Psoas muscle (tissue), 8 donors: ENCODE data around the gene MRPL49. TPM values are rescaled to one million over a fixed set of nuclear protein-coding genes. Genes with fewer than 3 reads are reported as not detected.

Source experiments
- ATAC-seq, 4 donors: fragments of 200-7000 bp; cut with Tn5 transposase; one replicate each; pipeline ENCODE4 v1.9.1; 2020; ENCODE audit warnings: moderate library complexity in 3 of 4, mild to moderate bottlenecking in 2 of 4
- DNase-seq, 2 donors: peaks; one replicate each; pipeline ENCODE4 v3.0.0-alpha.2; 2020
- H3K27ac ChIP-seq: fragments of 200-600 bp; one replicate; pipeline ENCODE4 v1.8.0; 2022
- H3K27me3 ChIP-seq, 3 donors: fragments of 200-600 bp in 1 of 3; one replicate each; pipeline versions ENCODE4 v1.6.1 to v1.8.0; 2013 to 2022; ENCODE audit warnings: low read length in 2 of 3, mild to moderate bottlenecking in 2 of 3, moderate library complexity in 1 of 3; ENCODE audit not compliant: insufficient read depth in 3 of 3
- H3K36me3 ChIP-seq, 2 donors: fragments of 200-600 bp in 1 of 2; one replicate each; pipeline versions ENCODE4 v1.6.1 to v1.8.0; 2013 to 2022; ENCODE audit warnings: low read depth in 1 of 2, mild to moderate bottlenecking in 1 of 2, moderate library complexity in 1 of 2; ENCODE audit not compliant: insufficient read depth in 1 of 2
- H3K4me1 ChIP-seq: fragments of 200-600 bp; one replicate; pipeline ENCODE4 v1.8.0; 2022
- H3K4me3 ChIP-seq: fragments of 200-600 bp; one replicate; pipeline ENCODE4 v1.8.0; 2022; ENCODE audit warnings: mild to moderate bottlenecking
- H3K9me3 ChIP-seq: fragments of 200-600 bp; one replicate; pipeline ENCODE4 v1.8.0; 2022
- CTCF ChIP-seq: fragments of 200-600 bp; IDR thresholded peaks from one replicate; pipeline ENCODE4 v1.8.0; 2022; ENCODE audit warnings: antibody characterized with exemption
- WGBS, 3 donors: extraction: QIAGEN DNeasy Blood & Tissue Kit; methylation state at CpG; one replicate each; pipeline versions ENCODE4 v1.1.6 to v1.1.7; 2013; 5-methylcytosine and 5-hydroxymethylcytosine counted together
- intact Hi-C, 2 donors: fragments of 100-400 bp; cut with DNase I; formaldehyde crosslinking; loops; one replicate each; pipeline versions ENCODE4 v1.11.0 to v1.14.2; 2022
- polyA plus RNA-seq, 3 donors: library from polyadenylated mRNA; stranded (reverse); fragments of 200-250 nt; gene quantifications; one replicate each; pipeline ENCODE4 v1.2.3, GENCODE V29; 2013
- total RNA-seq, 4 donors: library from RNA; stranded (reverse); fragmentation: NEBNext Ultra II Directional in 2 of 4; extraction: Animal tissue kit (Norgen Biotek cat#: 25700) in 2 of 4; gene quantifications; one replicate each; pipeline versions ENCODE4 v1.2.1 to v1.2.4, GENCODE V29; 2021 to 2023
- donor health status: healthy with polysubstance abuse.
- donor health status: DM: no; HTN: no; CAD: no; lungs with moderate emphysema.
- donor health status: Bipolar disorder and iron deficiency.
- donor health status: healthy.
- donor health status: DM: yes; HTN: yes; CAD: no.
- donor health status: DM: no; HTN: no; CAD: no.
- donor health status: DM: no; HTN: no; CAD: no.
- donor health status: DM: yes; HTN: yes; CAD: no.

The MRPL49 gene
- total and polyA plus RNA-seq, 7 donors, result 29.0 to 54.1 (median 32.9) TPM

- WGBS, 3 donors, result 87 to 89% (median 89%) methylated on average over 9 of the region's 9 CpGs
- no peaks in the 10 kb centered on the region for H3K36me3 ChIP-seq
- ATAC-seq (no peak), DNase-seq (no peak)
- H3K4me3 ChIP-seq, result no peak overlapping the region
- intact Hi-C loops, result loop anchor here in 1 of 2 donors (5.0 kb wide), 1 partner anchor 57 kb away; no protein-coding TSS in a partner anchor
- H3K27ac ChIP-seq, result no peak overlapping the region
- peaks cover 9% of the 10 kb centered on the region for H3K4me1 ChIP-seq
- no peaks in the 10 kb centered on the region for H3K9me3 ChIP-seq
- no peak for TF ChIP-seq CTCF
- no peaks in the 10 kb centered on the region for H3K27me3 ChIP-seq
These were observed 43.3 kb upstream of the MRPL49 start for GRCh38 chr11:65078786-65079342.

GRCh38 chr11:65083134-65083833 is 38.8 kb upstream of the MRPL49 start:
- H3K36me3 ChIP-seq, result peaks cover 3 to 34% of the 10 kb centered on the region in 2 donors
- H3K27me3 ChIP-seq, result no peaks in the 10 kb centered on the region
- peak overlapping the region; percentile 88 for H3K27ac ChIP-seq
- no peak for TF ChIP-seq CTCF
- peaks cover 23% of the 10 kb centered on the region for H3K4me1 ChIP-seq
- peak in 2 of 4 donors; percentile 1 to 4 for ATAC-seq
- peak overlapping the region; percentile 84 for H3K4me3 ChIP-seq
- intact Hi-C loops, result loop anchor here (5.0 kb wide), 1 partner anchor 41 kb away; the partner anchor contains the start of gene SAC3D1 (in 2 of the 2)
- DNase-seq, result no peak
- WGBS, 3 donors, result 3 to 6% (median 3%) methylated on average over 13 of the region's 13 CpGs
- H3K9me3 ChIP-seq, result no peaks in the 10 kb centered on the region

DNA sequence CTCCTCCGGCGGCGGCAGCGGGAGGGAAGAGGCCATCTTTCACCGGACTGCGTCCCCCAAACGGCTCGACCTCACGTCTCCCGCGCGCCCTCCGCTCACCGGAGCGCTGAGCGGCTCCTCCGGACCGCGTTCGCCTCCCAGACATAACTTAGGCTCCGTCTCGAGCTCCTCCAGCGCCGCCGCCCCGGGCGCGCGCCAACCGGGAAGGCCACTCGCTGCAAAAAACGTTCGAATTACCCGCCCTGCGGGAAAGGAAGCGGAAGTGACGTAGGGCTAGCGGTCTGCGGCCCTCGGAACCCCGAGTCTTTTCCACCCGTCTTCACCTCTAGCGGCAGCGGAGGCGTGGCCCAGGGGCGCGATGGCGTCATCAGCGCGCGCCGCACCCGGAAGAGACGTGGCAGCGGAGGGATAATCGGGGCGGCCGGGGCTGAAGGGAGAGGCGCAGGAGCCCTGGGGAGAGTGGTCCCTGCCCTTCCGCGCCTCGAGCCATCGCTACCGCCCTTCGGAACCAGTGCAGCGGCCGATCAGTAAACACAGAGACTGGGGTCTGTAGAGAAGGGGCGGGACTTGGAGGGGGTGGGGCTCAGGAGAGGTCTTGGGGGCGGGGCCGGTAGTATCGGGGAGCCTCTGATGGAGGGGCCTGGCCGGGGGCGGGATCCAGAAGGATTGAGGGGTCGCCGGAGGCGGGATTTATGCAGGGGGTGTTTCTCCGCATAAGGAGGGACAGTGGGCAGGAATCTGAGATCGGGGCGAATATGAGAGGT is 38.1 kb upstream of the MRPL49 start, which contains the start of the genes CDCA5 and ZFPL1:
Gene CDCA5 (minus strand): TSS at position 207 of the 764 bp plus-strand sequence. CDS start 62 bp downstream, at position 145.
Gene ZFPL1 (plus strand): TSS at position 389 of the 764 bp plus-strand sequence. CDS start 477 bp downstream, outside the sequence.
- H3K4me1 ChIP-seq, result peaks cover 23% of the 10 kb centered on the region
- intact Hi-C loops, result loop anchor here (1.0 to 5.0 kb wide), 3 partner anchors 12 to 42 kb away; partner anchors contain the start of genes SAC3D1 (in 2 of the 2) and VPS51 (in 1 of the 2)
- H3K36me3 ChIP-seq, result peaks cover 3 to 41% of the 10 kb centered on the region in 2 donors
- H3K27ac ChIP-seq, result peak within 1 kb of the TSS; percentile 88
- ATAC-seq, result peak; percentile 97 to 99 (median 99)
- peak; percentile 96 to 97 for DNase-seq
- no peaks in the 10 kb centered on the region for H3K27me3 ChIP-seq
- H3K4me3 ChIP-seq, result peak within 1 kb of the TSS; percentile 84
- no peaks in the 10 kb centered on the region for H3K9me3 ChIP-seq
- WGBS, 3 donors, result 1% methylated on average over 56 to 79 of the region's 79 CpGs
- no peak for TF ChIP-seq CTCF

GRCh38 chr11:65084598-65085375 is 37.3 kb upstream of the MRPL49 start:
- peak overlapping the region; percentile 84 for H3K4me3 ChIP-seq
- ATAC-seq (peak in 1 of 4 donors; percentile 8), DNase-seq (no peak)
- intact Hi-C loops, result loop anchor here (1.0 to 5.0 kb wide), 3 partner anchors 12 to 42 kb away; partner anchors contain the start of genes SAC3D1 (in 2 of the 2) and VPS51 (in 1 of the 2)
- 42 to 44% (median 43%) methylated on average over 23 of the region's 23 CpGs for WGBS, 3 donors
- H3K4me1 ChIP-seq, result peaks cover 23% of the 10 kb centered on the region
- peaks cover 3 to 49% of the 10 kb centered on the region in 2 donors for H3K36me3 ChIP-seq
- H3K9me3 ChIP-seq, result no peaks in the 10 kb centered on the region
- no peak for TF ChIP-seq CTCF
- peak overlapping the region; percentile 88 for H3K27ac ChIP-seq
- no peaks in the 10 kb centered on the region for H3K27me3 ChIP-seq
